NCI-H510A (cell line): ENCODE data around the gene CCDC181.
"Not testable (repeated sequence)": the region's sequence is repeated elsewhere in the genome, so short reads cannot be mapped to it uniquely, and the experiment has no call there.

ENCODE experiments used
- DNase-seq: peaks from one replicate; lab custom pipeline; 2025; lab: John Stamatoyannopoulos, UW

The CCDC181 gene

DNA sequence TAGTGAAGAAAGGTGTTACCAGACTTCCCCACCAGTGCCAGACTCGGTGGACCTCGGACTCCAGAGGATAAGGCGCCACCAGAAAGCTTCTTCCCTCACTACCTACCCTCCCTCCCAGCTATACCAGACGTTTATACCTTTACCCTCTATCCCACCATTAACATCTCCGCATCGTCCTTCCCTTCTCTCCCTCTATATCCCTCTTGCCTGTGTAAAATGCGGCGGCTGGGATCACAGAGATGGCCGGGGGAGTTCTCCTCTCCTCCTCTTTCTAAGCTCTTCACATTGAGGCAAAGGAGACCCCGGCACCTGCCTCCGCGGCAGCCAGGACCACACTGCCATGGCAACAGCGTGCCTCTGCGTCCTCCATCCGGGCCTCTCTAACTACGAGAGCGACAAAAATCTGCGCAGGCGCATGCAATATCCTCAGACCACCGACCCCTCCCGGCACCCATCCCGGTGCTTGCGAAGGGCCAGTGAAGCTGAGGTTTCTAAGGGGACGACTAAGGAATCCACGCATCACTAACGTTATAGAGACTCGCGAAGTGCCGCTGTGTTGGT, at the start of gene CCDC181:
TSS of gene CCDC181 (minus strand) at position 394 of the 561 bp plus-strand sequence. CDS start 2,547 bp downstream, outside the sequence.
- DNase-seq: peak; percentile 89

DNA sequence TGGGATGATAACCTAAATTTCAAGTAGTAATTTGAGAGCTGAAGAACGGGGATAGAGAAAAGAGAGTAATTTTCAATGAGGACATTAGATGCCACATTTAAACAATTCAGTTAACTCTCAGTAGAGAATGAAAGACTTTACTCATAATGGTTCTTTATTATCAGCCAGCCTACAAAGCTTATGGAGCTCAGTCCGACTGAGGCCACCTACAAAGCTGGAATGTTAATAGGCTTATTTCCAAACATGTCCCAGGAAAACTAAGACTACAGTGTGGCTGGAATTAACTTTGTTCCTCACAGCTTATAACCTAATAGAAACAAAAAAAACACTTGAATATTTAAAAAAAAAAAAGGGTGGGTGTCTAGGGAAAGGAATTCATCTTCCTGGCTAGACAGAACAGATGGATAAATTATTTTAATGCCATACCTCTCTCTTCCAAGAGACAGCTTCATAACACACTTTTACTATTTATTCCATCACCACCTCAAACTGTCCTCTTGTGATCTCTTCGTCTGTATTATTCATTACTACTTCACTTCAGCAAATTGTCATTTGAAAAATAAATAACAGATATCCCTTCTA, 48.6 kb upstream of the CCDC181 start:
- no peak for DNase-seq

DNA sequence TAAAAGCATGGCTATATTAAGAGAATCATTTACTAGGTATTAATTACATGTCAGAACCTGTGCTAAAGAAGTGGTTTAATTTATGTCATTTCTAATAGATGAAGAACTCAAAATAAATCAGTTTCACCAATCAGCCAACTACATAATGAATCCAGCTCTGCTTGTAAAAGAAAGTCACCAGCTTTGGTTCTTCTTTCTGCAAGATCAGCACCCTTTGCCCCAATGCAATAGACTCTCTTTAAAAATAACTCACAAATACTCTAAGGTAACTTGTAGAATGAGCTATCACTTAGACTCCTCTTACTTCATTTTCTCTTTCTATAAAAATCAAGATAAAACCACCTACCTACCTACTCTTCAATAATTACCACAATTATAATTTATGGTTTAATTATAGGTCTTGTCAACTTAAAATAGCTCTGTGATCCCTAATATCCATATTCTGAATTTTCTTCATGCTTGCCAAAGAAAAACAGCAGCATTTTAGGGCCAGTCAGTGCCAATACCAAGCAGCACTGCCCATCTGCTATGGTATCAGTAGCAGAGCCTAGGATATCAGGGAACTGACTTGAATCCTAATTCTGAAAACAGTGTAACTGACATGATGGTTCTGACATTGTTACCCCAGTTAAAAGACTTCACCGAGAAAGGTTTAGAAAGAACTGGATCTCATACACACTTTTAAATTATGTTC, 47.2 kb upstream of the CCDC181 start:
- no peak for DNase-seq

DNA sequence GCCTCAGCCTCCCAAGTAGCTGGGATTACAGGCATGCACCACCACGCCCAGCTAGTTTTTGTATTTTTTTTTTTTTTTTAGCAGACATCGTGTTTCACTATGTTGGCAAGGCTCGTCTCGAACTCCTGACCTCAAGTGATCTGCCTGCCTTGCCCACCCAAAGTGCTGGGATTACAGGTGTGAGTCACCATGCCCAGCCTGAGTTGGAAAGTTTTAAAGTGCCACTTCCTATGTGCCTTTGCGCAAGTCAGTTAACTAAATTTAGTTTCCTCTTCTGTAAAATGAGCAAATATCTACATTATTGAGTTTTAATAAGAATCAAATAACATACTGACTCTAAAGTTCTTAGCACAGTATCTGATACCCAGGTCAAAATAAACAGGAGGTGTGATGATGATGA, 46.1 kb upstream of the CCDC181 start:
- DNase-seq: no peak

DNA sequence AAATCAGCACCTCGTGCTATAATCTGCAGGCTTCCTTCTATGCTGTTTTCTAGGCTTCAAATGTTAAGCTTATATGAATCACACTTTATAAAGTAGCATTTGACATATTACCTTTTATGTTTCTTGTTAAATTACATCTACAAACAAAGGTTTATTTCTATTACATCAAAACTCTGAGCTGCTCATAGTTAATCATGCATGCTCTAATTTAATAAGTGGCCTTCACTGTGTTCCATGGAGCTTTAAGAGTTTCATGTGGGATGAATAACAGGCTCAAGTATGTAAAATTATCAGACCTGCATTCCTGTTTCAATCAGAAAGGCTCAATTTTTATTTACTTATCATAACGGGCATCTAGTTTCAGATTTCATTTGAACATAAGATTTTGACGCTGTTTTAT, 45.5 kb upstream of the CCDC181 start:
- no peak for DNase-seq

DNA sequence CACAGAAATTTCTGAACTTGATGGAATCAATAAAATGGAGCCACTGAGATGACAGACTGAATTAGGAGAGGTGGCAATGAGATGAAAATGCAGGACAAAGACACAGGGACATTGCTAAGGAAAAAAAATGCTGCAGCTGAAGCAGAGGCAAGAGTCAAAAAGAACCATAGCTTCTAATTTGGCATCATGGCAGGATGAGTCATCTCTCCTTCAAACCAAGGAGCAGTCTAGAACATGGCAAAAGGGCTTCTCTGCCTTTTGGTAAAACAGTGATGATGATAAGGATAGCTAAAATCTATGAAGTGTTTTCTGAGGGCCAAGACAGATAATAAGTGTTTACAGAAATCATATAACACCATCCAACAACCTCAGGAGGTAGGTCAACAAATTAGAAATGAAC, 41.7 kb upstream of the CCDC181 start:
- DNase-seq: no peak

DNA sequence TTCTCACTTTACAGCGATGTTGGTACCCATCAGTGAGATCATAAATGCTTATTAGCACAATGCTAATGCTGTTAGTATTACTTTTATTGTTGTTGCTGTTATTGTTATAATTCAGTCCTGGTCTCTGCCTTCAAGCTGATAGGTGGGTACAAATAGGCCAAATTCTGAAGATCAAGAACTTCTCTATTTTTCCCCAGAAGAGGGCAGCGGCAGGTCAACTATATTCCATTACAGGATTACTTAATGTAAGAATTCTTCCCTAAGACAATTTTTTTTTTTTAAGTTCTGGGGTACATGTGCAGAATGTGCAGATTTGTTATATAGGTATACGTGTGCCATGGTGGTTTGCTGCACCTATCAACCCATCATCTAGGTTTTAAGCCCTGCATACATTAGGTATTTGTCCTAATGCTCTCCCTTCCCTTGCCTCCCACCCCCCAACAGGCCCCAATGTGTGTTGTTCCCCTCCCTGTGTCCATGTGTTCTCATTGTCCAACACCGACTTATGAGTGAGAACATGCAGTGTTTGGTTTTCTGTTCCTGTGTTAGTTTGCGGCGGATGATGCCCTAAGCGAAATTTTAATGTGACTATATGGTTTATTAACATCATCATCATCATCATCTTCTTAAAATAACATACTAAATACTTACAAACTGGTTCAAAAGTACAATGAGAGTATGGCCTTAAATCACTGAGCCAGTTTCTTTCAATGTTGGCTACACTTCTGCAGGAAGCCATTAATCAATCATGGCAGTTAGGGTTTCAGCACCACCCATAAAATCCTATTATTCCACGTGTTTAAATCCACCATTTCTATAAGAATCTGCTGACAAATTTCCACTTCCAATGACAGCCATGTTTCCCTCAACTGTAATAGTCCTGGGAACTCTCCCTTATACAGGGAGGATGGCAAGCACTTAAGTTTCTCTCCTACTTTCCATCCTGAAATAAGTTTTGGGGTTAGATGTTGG, 39.3 kb upstream of the CCDC181 start:
- DNase-seq: no peak

DNA sequence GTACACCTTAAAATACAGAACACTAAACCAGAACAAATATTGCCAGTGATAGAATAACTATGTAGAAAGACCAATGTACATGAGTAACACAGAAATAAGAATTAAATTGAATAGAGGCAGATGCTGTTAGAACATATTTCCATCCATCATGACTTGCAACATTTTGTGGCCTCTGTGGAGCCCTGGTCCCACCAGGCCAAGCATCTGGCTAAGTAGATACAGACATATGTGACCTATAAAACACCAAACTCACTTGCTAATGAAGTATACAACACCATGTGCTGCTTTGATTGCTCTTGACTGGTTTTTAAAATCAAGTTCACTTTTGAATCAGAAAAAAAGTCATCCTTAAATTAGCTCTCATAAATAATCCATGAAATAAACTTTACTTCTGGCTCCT, 38.0 kb upstream of the CCDC181 start:
- no peak for DNase-seq

DNA sequence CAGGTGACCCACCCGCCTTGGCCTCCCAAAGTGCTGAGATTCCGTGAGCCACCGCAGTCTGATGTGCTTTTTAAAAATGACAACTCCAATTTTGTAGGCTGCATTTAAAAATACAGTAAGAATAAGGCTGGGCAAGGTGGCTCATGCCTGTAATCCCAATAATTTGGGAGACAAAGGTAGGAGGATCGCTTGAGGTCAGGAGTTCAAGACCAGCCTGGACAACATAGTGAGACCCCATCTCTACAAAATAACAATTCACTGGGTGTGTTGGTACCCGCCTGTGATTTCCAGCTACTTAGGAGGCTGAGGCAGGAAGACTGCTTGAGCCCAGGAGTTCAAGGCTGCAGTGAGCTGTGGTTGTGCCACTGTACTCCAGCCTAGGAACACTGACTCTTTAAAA, 35.1 kb upstream of the CCDC181 start:
- no peak for DNase-seq

DNA sequence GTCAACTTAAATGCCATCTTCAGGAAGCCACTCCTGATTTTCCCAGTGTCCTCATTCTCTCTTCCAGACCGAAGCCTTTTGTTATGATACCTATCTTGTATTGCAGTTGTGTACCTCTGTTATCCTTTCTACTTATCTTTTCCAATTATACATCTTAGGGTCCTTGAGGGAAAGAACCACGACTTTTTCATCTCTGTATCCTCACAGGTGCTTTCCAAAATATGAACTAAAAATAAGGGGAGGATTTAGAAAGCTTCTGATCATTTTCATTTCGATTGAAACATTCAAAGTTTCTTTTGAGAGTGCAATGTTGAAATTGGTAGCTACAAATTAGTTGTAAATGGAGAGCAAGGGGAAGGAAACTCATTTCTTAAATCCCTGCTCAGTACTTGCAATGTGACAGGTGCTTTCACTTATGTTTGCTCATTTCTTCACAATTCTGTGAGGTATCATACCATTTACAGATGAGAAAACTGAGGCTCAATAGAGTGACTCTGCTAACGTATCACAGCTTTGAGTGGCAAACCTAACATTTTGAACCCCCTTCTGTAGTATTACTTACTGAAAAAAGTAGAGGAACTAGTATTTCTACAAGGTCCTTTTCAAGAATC, 34.2 kb upstream of the CCDC181 start:
- DNase-seq: no peak

DNA sequence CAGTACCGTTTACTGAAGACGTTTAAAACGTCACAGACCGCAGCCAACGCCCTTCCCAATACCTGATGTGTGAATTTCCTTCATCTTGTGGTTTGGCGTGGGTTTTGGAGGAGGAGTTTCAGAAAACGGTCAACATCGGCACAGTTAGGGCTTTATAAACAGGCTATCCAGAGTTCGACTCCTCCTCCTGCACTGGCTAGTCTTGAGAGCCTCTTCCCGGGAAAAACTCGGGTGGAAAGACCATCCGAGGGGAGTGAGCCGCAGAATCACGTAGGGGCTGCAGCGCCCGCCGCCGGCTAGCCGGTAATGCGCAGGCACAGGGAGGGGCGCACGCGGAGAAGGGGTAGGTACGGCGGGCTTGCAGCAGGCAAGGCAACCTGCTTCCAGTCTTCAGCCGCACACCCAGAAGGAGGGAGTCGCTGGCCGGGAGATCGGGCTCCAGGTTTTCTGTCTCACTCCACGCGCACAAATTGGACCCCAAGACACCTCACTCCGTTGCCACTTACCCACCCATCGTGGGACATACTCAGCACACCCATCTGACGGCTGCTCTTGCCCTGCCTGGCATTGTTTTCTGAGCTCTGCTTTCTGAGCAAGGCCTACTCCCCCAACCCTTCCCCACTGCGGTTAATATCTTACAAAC, 33.0 kb upstream of the CCDC181 start:
- no peak for DNase-seq

DNA sequence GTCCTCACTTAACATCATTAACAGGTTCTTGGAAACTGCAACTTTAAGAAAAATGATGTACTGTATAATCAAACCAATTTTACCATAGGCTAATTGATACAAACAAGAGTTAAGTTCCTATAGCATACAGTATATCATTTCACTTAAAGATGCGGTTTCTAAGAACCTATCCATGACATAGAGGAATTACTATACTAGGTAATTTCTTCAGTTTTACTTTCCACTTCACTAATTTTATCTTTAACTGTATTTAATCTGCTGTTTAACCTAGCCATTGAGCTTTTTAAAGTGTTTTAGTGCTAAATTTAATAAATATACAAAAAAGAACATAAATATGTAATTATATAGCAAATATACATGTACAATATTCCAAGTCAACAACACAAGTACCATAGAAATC, 30.2 kb upstream of the CCDC181 start:
- no peak for DNase-seq

DNA sequence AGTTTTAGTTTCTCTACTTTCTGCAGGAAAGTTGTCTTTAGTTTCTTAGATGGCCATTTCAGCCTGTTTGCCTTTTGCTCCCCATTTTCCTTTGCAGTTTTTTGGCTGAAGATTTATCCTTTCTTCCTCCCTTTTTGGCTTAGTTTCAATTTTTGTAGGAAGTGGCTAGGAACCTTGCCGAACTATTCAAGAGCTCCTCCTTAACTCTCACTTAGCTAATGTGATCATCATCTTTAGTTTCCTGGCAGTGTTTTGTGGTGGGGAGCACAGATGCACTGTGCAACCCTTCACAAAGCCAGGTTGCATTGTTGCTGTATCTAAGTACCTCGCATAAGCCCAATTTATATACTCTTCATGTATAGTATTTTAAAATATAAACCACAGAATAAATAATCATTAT, 28.8 kb upstream of the CCDC181 start:
- DNase-seq: no peak

DNA sequence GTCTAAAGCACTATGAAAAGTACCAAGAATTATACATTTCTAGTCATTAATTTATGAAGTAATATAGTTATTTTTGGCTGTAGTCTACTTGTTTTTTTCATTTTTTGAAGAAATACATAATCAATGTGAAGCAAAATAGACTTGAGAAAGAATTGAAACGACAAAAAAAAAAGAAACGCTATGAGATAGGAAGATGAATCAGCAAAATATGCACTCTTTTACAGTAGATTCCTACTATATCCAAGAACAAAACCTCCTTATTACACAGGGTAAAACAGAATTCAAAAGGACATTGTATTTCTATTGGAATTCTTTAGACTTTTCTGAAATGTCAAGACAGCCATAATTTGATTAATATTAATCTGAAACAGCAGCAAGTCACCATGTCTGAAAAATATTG, 25.6 kb upstream of the CCDC181 start:
- DNase-seq: no peak

DNA sequence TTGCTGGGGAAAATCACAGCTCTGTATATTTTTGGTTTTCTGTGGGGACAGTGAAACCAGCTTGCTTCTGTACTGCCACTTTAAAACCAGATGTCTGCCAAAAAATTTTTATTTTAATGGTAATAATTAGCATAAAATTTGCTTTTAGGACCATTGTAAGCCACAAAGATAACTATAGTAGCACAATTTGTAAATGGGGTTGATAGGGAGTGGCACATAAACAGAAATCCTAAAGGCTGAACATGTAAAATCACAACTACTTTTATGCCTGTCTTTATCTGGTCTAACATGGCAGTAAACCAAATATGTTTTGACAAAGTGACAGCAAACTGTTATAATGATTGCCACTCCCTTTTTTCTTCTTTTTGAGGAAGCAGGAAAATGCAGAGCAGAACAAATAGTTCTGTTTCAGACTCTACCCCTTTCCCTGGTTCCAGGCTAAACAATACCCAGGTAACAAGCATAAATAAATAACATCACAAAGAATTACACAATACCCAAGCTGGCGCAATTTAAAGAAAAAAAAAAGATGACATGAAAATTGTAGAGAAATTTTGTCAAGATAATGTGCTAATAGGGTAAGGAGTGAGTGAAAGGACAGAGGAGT, 24.0 kb upstream of the CCDC181 start:
- DNase-seq: no peak

DNA sequence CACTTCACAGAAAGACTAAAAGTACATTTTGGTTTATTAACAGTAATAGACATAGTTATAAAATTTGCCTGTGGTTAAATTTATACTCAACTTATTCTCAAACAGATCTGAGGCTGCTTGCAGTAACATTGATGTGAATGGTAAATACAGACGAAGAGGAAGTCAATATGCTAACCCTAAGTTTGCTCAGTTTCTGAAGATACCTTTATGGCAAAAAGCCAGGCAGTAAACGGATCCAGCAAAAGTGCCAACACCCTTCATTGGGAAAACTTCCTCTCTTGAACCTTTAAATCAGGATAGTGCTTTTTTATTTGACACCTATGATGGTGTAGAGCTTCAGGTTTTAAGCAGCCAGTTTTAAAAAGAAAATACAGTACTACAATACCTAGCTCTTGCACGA, 16.6 kb upstream of the CCDC181 start:
- DNase-seq: no peak

DNA sequence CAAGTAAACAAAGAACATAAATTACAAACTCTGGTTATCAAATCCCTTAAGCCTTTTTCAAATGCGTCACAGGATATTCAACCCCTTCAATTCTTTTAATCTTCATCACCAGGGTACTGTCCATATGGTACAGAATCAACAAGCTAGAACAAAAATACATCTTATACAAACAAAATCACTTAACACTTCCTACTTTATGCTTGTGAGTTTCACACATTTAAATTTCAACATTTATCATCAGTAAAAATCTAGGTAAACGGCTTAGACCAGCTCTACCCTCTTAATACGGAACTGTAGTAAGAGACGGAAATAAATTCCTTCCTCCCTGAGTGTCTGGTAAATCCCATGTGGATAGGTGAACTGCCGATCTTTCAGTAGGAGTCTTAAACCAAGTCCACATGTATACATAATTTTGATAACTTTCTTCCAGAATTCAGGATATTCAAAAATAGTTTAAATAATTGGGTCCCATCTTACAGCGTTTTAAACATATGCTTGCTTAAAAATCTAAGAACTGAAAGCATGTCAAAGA, 1.0 kb downstream of the CCDC181 start:
- DNase-seq: no peak

DNA sequence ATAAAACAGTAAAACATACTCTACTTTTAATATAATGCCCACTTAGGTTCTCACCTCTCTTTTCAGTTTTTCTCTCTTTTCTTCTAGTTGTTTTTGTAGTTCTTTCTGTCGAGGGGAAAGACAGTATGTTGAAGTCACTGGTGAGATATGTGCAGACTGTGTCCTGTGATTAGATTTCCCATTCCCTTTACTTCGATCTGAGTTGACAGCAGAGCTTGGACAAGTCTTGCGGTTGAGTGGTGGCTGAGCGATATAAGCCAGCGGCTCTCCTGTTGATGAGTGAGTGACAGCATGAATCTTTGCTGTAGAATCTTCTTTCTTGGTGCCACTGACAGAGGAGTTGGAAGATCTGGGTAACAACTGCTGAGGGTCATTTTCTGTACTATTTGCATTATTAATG, 6.0 kb downstream of the CCDC181 start:
- DNase-seq: no peak

DNA sequence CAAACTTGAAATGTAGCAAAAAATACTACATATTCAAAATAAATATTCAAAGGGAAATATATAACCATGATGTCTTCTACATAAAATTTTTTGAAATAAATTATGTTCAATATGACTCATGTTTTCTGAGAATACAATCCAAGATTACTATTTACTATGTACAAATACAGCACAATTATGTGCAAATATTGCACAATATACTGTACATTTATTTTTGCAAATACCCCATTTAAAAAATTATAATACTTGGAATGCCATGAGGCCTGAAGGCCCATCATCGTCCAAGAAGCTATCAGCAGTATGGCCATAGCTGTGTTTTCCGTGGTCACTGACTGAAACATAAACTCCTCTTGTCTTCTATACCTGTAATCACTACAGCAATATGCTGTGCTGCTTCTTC, 12.3 kb downstream of the CCDC181 start:
- no peak for DNase-seq

DNA sequence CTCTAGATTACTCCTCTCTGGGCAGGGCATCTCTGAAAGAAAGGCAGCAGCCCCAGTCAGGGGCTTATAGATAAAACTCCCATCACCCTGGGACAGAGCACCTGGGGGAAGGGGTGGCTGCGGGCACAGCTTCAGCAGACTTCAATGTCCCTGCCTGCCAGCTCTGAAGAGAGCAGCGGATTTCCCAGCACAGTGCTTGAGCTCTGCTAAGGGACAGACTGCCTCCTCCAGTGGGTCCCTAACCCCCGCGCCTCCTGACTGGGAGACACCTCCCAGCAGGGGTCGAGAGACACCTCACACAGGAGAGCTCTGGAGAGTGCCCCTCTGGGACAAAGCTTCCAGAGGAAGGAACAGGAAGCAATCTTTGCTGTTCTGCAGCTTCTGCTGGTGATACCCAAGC, 18.9 kb downstream of the CCDC181 start:
- not testable (repeated sequence) for DNase-seq

DNA sequence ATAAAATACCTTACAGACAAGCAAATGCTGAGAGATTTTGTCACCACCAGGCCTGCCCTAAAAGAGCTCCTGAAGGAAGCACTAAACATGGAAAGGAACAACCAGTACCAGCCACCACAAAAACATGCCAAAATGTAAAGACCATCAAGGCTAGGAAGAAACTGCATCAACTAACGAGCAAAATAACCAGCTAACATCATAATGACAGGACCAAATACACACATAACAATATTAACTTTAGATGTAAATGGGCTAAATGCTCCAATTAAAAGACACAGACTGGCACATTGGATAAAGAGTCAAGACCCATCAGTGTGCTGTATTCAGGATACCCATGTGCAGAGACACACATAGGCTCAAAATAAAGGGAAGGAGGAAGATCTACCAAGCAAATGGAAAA, 24.7 kb downstream of the CCDC181 start:
- not testable (repeated sequence) for DNase-seq
